C4-2B (cell line): ENCODE data around the gene CYP2W1.

Experiments used
- ZFX ChIP-seq: fragments of 450-650 bp; IDR thresholded peaks from 2 replicates; pipeline ENCODE4 v1.6.1; 2017
- TF ChIP-seq, protein P1 (sequence below): fragments of 450-650 bp; conservative IDR thresholded peaks from 2 replicates; pipeline ENCODE4 v1.5.1; 2017; ENCODE audit warnings: mild to moderate bottlenecking

DNA sequence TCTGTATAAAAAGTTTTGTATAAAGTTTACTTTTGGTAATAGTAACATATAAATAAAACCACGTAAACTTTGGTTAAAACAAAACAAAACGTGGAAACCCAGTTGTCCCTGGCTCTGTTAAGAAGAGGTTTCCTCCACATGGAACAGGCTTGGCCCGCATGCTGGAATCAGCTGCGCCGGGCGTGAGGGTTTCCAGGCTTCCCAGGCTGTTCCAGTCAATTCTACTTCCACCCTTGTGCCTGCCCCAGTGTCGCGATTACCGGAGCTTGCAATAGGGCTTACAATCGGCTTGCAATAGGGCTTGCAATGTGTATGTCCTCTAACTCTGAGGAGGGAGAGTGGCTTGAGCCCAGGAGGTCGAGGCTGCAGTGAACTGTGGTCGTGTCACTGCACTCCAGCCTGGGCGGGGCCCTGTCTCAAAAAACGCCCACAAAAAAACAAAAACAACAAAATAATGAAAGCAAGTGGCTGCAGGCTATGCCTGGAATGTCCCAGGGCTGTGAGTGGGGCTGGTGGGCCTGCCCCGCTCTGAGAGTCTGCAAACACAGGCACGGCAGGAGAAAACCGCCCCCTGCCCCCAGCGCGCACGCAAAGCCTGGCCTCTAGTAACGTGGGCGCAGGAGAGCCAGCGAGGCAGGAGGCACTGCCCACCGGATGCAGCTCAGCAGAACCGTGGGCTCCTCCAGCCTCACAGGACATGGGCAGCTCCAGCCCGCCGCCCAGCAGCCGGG lies 16.3 kb downstream of the CYP2W1 start:
- TF ChIP-seq, protein P1, sequence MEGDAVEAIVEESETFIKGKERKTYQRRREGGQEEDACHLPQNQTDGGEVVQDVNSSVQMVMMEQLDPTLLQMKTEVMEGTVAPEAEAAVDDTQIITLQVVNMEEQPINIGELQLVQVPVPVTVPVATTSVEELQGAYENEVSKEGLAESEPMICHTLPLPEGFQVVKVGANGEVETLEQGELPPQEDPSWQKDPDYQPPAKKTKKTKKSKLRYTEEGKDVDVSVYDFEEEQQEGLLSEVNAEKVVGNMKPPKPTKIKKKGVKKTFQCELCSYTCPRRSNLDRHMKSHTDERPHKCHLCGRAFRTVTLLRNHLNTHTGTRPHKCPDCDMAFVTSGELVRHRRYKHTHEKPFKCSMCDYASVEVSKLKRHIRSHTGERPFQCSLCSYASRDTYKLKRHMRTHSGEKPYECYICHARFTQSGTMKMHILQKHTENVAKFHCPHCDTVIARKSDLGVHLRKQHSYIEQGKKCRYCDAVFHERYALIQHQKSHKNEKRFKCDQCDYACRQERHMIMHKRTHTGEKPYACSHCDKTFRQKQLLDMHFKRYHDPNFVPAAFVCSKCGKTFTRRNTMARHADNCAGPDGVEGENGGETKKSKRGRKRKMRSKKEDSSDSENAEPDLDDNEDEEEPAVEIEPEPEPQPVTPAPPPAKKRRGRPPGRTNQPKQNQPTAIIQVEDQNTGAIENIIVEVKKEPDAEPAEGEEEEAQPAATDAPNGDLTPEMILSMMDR, result no peak
- TF ChIP-seq ZFX, result no peak
